DND-41 (cell line): ENCODE data around the gene HMCN1.

Experiments used
- ATAC-seq: fragments of 200-7000 bp; cut with Tn5 transposase; 3 replicates; pipeline ENCODE4 v1.9.1; 2021; ENCODE audit warnings: low read depth; ENCODE audit not compliant: insufficient read depth
- DNase-seq: peaks from one replicate; pipeline ENCODE4 v3.0.0-alpha.2; 2020
- H2AFZ ChIP-seq: 2 replicates; pipeline ENCODE4 v1.6.0; 2012; ENCODE audit warnings: low read depth, low read length
- H3K27ac ChIP-seq: 2 replicates; pipeline ENCODE4 v1.5.1; 2012; ENCODE audit warnings: low read length, inconsistent platforms
- H3K27me3 ChIP-seq: fragments of 200-600 bp; sonication (generic); 2 replicates; pipeline ENCODE4 v1.6.0; 2012; ENCODE audit warnings: low read length, mild to moderate bottlenecking, inconsistent platforms; ENCODE audit not compliant: insufficient read depth, poor library complexity
- H3K36me3 ChIP-seq: 2 replicates; pipeline ENCODE4 v1.5.1; 2012; ENCODE audit warnings: low read length, inconsistent platforms; ENCODE audit not compliant: insufficient read depth
- H3K4me1 ChIP-seq: 2 replicates; pipeline ENCODE4 v1.5.1; 2012; ENCODE audit warnings: mild to moderate bottlenecking, low read length; ENCODE audit not compliant: insufficient read depth
- H3K4me2 ChIP-seq: 2 replicates; pipeline ENCODE4 v1.6.0; 2012; ENCODE audit warnings: mild to moderate bottlenecking, moderate library complexity, low read length, inconsistent platforms; ENCODE audit not compliant: insufficient read depth
- H3K4me3 ChIP-seq, 2 experiments: fragments of 200-600 bp in 1 of 2; shearing (Covaris generic) in 1 of 2; 2 replicates each; pipeline ENCODE4 v1.5.1; 2012 to 2016; ENCODE audit warnings: inconsistent platforms in 2 of 2, low read length in 2 of 2, mild to moderate bottlenecking in 2 of 2, low read depth in 1 of 2, moderate library complexity in 1 of 2
- H3K79me2 ChIP-seq: 2 replicates; pipeline ENCODE4 v1.6.0; 2012; ENCODE audit warnings: low read length, inconsistent platforms; ENCODE audit not compliant: insufficient read depth
- H3K9ac ChIP-seq: 2 replicates; pipeline ENCODE4 v1.6.0; 2012; ENCODE audit warnings: low read depth, mild to moderate bottlenecking, inconsistent platforms, low read length, moderate library complexity
- H3K9me3 ChIP-seq: 2 replicates; pipeline ENCODE4 v1.5.1; 2012; ENCODE audit warnings: low read length, moderate library complexity, mild to moderate bottlenecking, inconsistent platforms; ENCODE audit not compliant: insufficient read depth, severe bottlenecking
- H4K20me1 ChIP-seq: 2 replicates; pipeline ENCODE4 v1.6.0; 2012; ENCODE audit warnings: low read length; ENCODE audit not compliant: insufficient read depth
- CTCF ChIP-seq: IDR thresholded peaks from 2 replicates; pipeline ENCODE4 v1.5.1; 2012; ENCODE audit warnings: borderline replicate concordance, low read length, moderate library complexity, mild to moderate bottlenecking; ENCODE audit not compliant: poor library complexity, severe bottlenecking; ENCODE audit errors: extremely low read depth
- EZH2 ChIP-seq: IDR thresholded peaks from 3 replicates; pipeline ENCODE4 v1.6.1; 2012; ENCODE audit warnings: borderline replicate concordance, low read depth, mild to moderate bottlenecking, moderate library complexity, low read length, inconsistent platforms; ENCODE audit not compliant: severe bottlenecking

Gene HMCN1

GRCh38 chr1:185862235-185862634, 128.0 kb downstream of the HMCN1 start:
- no peak for ATAC-seq
- DNase-seq: no peak

GRCh38 chr1:185864331-185864730, 130.1 kb downstream of the HMCN1 start:
- no peak for TF ChIP-seq CTCF
- no peak for TF ChIP-seq EZH2
- H4K20me1 ChIP-seq: no peaks in the 10 kb centered on the region
- H3K36me3 ChIP-seq: no peaks in the 10 kb centered on the region
- DNase-seq (no peak), ATAC-seq (no peak)
- no peak overlapping the region for H3K4me3 ChIP-seq
- H3K9me3 ChIP-seq: no peaks in the 10 kb centered on the region
- no peak overlapping the region for H2AFZ ChIP-seq
- no peak overlapping the region for H3K27ac ChIP-seq
- H3K4me1 ChIP-seq: no peaks in the 10 kb centered on the region
- no peaks in the 10 kb centered on the region for H3K27me3 ChIP-seq
- H3K9ac ChIP-seq: no peak overlapping the region
- H3K4me2 ChIP-seq: no peak overlapping the region
- H3K79me2 ChIP-seq: no peaks in the 10 kb centered on the region

More at GRCh38 chr1:185862235-185862634, 128.0 kb downstream of the HMCN1 start:
- H3K79me2 ChIP-seq: no peaks in the 10 kb centered on the region
- no peaks in the 10 kb centered on the region for H3K4me1 ChIP-seq
- no peak for TF ChIP-seq EZH2
- H3K9ac ChIP-seq: no peak overlapping the region
- H3K9me3 ChIP-seq: no peaks in the 10 kb centered on the region
- no peaks in the 10 kb centered on the region for H3K27me3 ChIP-seq
- no peak overlapping the region for H3K4me2 ChIP-seq
- H3K27ac ChIP-seq: no peak overlapping the region
- no peak overlapping the region for H2AFZ ChIP-seq
- no peaks in the 10 kb centered on the region for H4K20me1 ChIP-seq
- no peaks in the 10 kb centered on the region for H3K36me3 ChIP-seq
- no peak overlapping the region for H3K4me3 ChIP-seq

GRCh38 chr1:185864889-185865517, 130.8 kb downstream of the HMCN1 start:
- ATAC-seq: no peak
- no peak overlapping the region for H3K4me2 ChIP-seq
- no peaks in the 10 kb centered on the region for H3K79me2 ChIP-seq
- no peaks in the 10 kb centered on the region for H3K4me1 ChIP-seq
- H3K27me3 ChIP-seq: no peaks in the 10 kb centered on the region
- H3K27ac ChIP-seq: no peak overlapping the region
- no peak for DNase-seq
- H2AFZ ChIP-seq: no peak overlapping the region
- no peaks in the 10 kb centered on the region for H4K20me1 ChIP-seq
- no peaks in the 10 kb centered on the region for H3K9me3 ChIP-seq
- no peak overlapping the region for H3K4me3 ChIP-seq
- H3K36me3 ChIP-seq: no peaks in the 10 kb centered on the region
- TF ChIP-seq CTCF (no peak), EZH2 (no peak)
- no peak overlapping the region for H3K9ac ChIP-seq

- TF ChIP-seq CTCF: no peak
- no peak for TF ChIP-seq EZH2
- Histone ChIP-seq H3K79me2 (no peaks in the 10 kb centered on the region), H3K9me3 (no peaks in the 10 kb centered on the region), H3K4me2 (no peak overlapping the region), H2AFZ (no peak overlapping the region), H3K4me3 (no peak overlapping the region), H3K27ac (no peak overlapping the region), H3K36me3 (no peaks in the 10 kb centered on the region), H3K27me3 (no peaks in the 10 kb centered on the region), H3K9ac (no peak overlapping the region), H4K20me1 (no peaks in the 10 kb centered on the region), H3K4me1 (no peaks in the 10 kb centered on the region)
- DNase-seq: no peak
- ATAC-seq: no peak
Measured at GRCh38 chr1:185869590-185869989, 135.4 kb downstream of the HMCN1 start.
